ENCODE data around the gene ASTN2. TPM values are rescaled to one million over a fixed set of nuclear protein-coding genes. Genes with fewer than 3 reads are reported as not detected.

ASTN2 gene
- total and polyA plus RNA-seq, 9 of the 15 experiments (the other 6 are each of a cell fraction or from before 2014, with no cell fraction given) = 0.56 to 3.5 (median 1.9) TPM

- Histone ChIP-seq H3K27ac (ENCODE audit: extremely low read depth, low read depth, low read length) (no peak overlapping the region), H3K9me3 (replicated peaks; ENCODE audit: control insufficient read depth, insufficient read depth, low read depth, low read length) (no peaks in the 10 kb centered on the region), H3K4me1 (replicated peaks in 1 of 2; ENCODE audit: control insufficient read depth in 2 of 2, insufficient read depth in 2 of 2, low read length in 2 of 2) (peaks cover 0 to 9% of the 10 kb centered on the region in 2 experiments; a peak in 4 of 5 replicates), H3K36me3 (ENCODE audit: control insufficient read depth, insufficient read depth, low read length) (no peaks in the 10 kb centered on the region), H3K9me1 (ENCODE audit: control insufficient read depth, insufficient read depth, low read length) (no peaks in the 10 kb centered on the region), H3K9ac (ENCODE audit: insufficient read depth in 1 of 2, low read depth in 2 of 2, low read length in 2 of 2) (no peak overlapping the region), H3K27me3 (ENCODE audit: control insufficient read depth in 2 of 2, insufficient read depth in 2 of 2, low read length in 2 of 2) (no peaks in the 10 kb centered on the region), H3K4me2 (ENCODE audit: insufficient read depth, low read length) (no peak overlapping the region), H3K4me3 (no peak overlapping the region), H3K79me2 (ENCODE audit: control insufficient read depth, insufficient read depth, low read length) (no peaks in the 10 kb centered on the region), H4K20me1 (replicated peaks; ENCODE audit: control insufficient read depth, insufficient read depth, low read length) (no peaks in the 10 kb centered on the region), H2AFZ (ENCODE audit: low read depth, low read length) (no peak overlapping the region)
- ChIA-PET POLR2A (no interaction called here), CTCF (ENCODE audit: low intra/inter-chr PET ratio) (no interaction called here)
- no TSS peak for BruUV-seq (replicated peaks)
- intact Hi-C loops (cut with micrococcal nuclease) = no loop called here
- no peak for DNase-seq (ENCODE audit: extremely low read depth in 1 of 4, low spot score in 3 of 4)
- FAIRE-seq = peak; percentile 64
- in situ Hi-C loops (cut with MboI) = no loop called here
- 15% methylated on average over 3 of the region's 3 CpGs for WGBS (ENCODE audit: insufficient coverage, low coverage, missing lambda C conversion rate)
- ATAC-seq = no peak
- no peak for TF ChIP-seq MCM3 (IDR thresholded peaks at IDR 0.05)
- TF ChIP-seq ZNF175 (CRISPR knock-in tag; IDR thresholded peaks at IDR 0.05; ENCODE audit: low read depth) = 0 out of 2 replicates have a peak, but pooled peaks have one; percentile 32
- TF ChIP-seq ZZZ3 (IDR thresholded peaks at IDR 0.05) = no peak
- TF ChIP-seq E2F3 (CRISPR knock-in tag; IDR thresholded peaks at IDR 0.05) = no peak
- TF ChIP-seq MEF2A (IDR thresholded peaks at IDR 0.05; ENCODE audit: control insufficient read depth, low read depth, low read length) = no peak
- no peak for TF ChIP-seq SMC3 (conservative IDR thresholded peaks at IDR 0.05; ENCODE audit: insufficient read depth, low read depth, low read length)
- TF ChIP-seq NFXL1 (CRISPR knock-in tag; IDR thresholded peaks at IDR 0.05) = no peak
- peak; percentile 80 for TF ChIP-seq JUND (IDR thresholded peaks at IDR 0.05; ENCODE audit: borderline replicate concordance, low read depth, low read length)
- peak; percentile 66; the same call in 1 of the 3 replicates for TF ChIP-seq JUND (tag; IDR thresholded peaks at IDR 0.05; ENCODE audit: borderline replicate concordance, low read depth, low read length)
- no peak for TF ChIP-seq MTA1 (IDR thresholded peaks at IDR 0.05; ENCODE audit: borderline replicate concordance)
- TF ChIP-seq KLF16 (IDR thresholded peaks at IDR 0.05) = no peak
- TF ChIP-seq ARID1B (IDR thresholded peaks at IDR 0.05) = peak; percentile 74
- no peak for TF ChIP-seq ZBTB49 (CRISPR knock-in tag; IDR thresholded peaks at IDR 0.05; ENCODE audit: borderline replicate concordance)
- TF ChIP-seq BRF1 (IDR thresholded peaks at IDR 0.05; ENCODE audit: borderline replicate concordance, extremely low read depth, insufficient read length) = no peak
- TF ChIP-seq DDX20 (tag; IDR thresholded peaks at IDR 0.05; ENCODE audit: low read depth) = no peak
- TF ChIP-seq HDAC1 (IDR thresholded peaks at IDR 0.05) = no peak
- TF ChIP-seq CEBPB (tag; IDR thresholded peaks at IDR 0.05) = peak; percentile 36; the same call in 1 of the 2 replicates
- TF ChIP-seq ZNF589 (CRISPR knock-in tag; IDR thresholded peaks at IDR 0.05; ENCODE audit: low read depth) = peak; percentile 65; the same call in 1 of the 2 replicates
- TF ChIP-seq E2F4 (CRISPR knock-in tag; IDR thresholded peaks at IDR 0.05; ENCODE audit: low read depth) = no peak
- no peak for TF ChIP-seq CCAR2 (IDR thresholded peaks at IDR 0.05; ENCODE audit: low read depth, low read length)
Measured at GRCh38 chr9:116550696-116551436, 864.0 kb downstream of the ASTN2 start.

Measured in K562 (cell line).